HepG2 (cell line): ENCODE measurements around the gene EYA2. TPM values are rescaled to one million over a fixed set of nuclear protein-coding genes. Genes with fewer than 3 reads are reported as not detected.

Experiments used
- ATF7-NPFF ChIP-seq: sonication (generic); formaldehyde crosslinking; IDR thresholded peaks from 2 replicates; pipeline ENCODE4 v1.8.1; 2023; ENCODE audit warnings: mild to moderate bottlenecking, low read depth, missing genetic modification reagents, moderate library complexity
- DMAP1 ChIP-seq: IDR thresholded peaks from 2 replicates; pipeline ENCODE4 v1.6.1; 2016
- GPBP1L1 ChIP-seq: sonication (generic); formaldehyde crosslinking; IDR thresholded peaks from 2 replicates; pipeline ENCODE4 v1.5.0; 2020; ENCODE audit warnings: mild to moderate bottlenecking, missing genetic modification reagents
- IRF1 ChIP-seq: sonication (generic); formaldehyde crosslinking; IDR thresholded peaks from 2 replicates; pipeline ENCODE4 v1.4.0; 2020; ENCODE audit warnings: low read depth, mild to moderate bottlenecking, missing genetic modification reagents
- MEIS1 ChIP-seq: sonication (generic); formaldehyde crosslinking; IDR thresholded peaks from 2 replicates; pipeline ENCODE4 v1.9.0; 2021; ENCODE audit warnings: mild to moderate bottlenecking, missing genetic modification reagents, moderate library complexity, borderline replicate concordance
- NBN ChIP-seq: fragments of 450-650 bp; conservative IDR thresholded peaks from 2 replicates; pipeline ENCODE4 v1.6.1; 2017
- NFYC ChIP-seq: IDR thresholded peaks from 2 replicates; pipeline ENCODE4 v1.6.1; 2016; ENCODE audit warnings: missing genetic modification reagents, missing compliant biosample characterization
- NONO ChIP-seq, 2 experiments: fragments of 450-650 bp in 1 of 2; sonication (generic) in 1 of 2; formaldehyde crosslinking in 1 of 2; IDR thresholded peaks in 1 of 2; conservative IDR thresholded peaks in 1 of 2; 2 replicates each; pipeline versions ENCODE4 v1.6.1 to v1.8.0; 2017 to 2022; ENCODE audit warnings: mild to moderate bottlenecking in 1 of 2, missing genetic modification reagents in 1 of 2, moderate library complexity in 1 of 2
- PBX2 ChIP-seq: IDR thresholded peaks from 2 replicates; pipeline ENCODE4 v1.6.1; 2016; ENCODE audit warnings: control low read depth
- SALL2 ChIP-seq: sonication (generic); formaldehyde crosslinking; IDR thresholded peaks from 2 replicates; pipeline ENCODE4 v1.8.1; 2023; ENCODE audit warnings: mild to moderate bottlenecking, missing genetic modification reagents, inconsistent platforms
- SIX4 ChIP-seq: sonication (generic); formaldehyde crosslinking; IDR thresholded peaks from 2 replicates; pipeline ENCODE4 v1.4.0; 2020; ENCODE audit warnings: missing genetic modification reagents
- SNRNP70 ChIP-seq: fragments of 200-400 bp; formaldehyde crosslinking; IDR thresholded peaks from 2 replicates; pipeline ENCODE4 v1.6.1; 2017; ENCODE audit warnings: mild to moderate bottlenecking, low read depth, low read length, moderate library complexity
- TAF15 ChIP-seq: fragments of 200-400 bp; formaldehyde crosslinking; IDR thresholded peaks from one replicate; pipeline ENCODE4 v1.6.1; 2018; ENCODE audit warnings: mild to moderate bottlenecking, low read depth, low read length; ENCODE audit not compliant: poor library complexity, severe bottlenecking
- TFDP2 ChIP-seq: sonication (generic); formaldehyde crosslinking; IDR thresholded peaks from 2 replicates; pipeline ENCODE4 v1.4.0; 2020; ENCODE audit warnings: missing genetic modification reagents
- ZBTB8A ChIP-seq: sonication (generic); formaldehyde crosslinking; IDR thresholded peaks from 2 replicates; pipeline ENCODE4 v1.4.0; 2020; ENCODE audit warnings: mild to moderate bottlenecking, low read depth, missing genetic modification reagents, borderline replicate concordance
- ZFP90 ChIP-seq: sonication (generic); formaldehyde crosslinking; IDR thresholded peaks from 2 replicates; pipeline ENCODE4 v1.8.0; 2022; ENCODE audit warnings: missing genetic modification reagents, mild to moderate bottlenecking, inconsistent platforms, borderline replicate concordance
- ZNF382 ChIP-seq: sonication (generic); formaldehyde crosslinking; IDR thresholded peaks from 2 replicates; pipeline ENCODE4 v1.5.0; 2020; ENCODE audit warnings: missing genetic modification reagents, mild to moderate bottlenecking, borderline replicate concordance
- ZNF501 ChIP-seq: sonication (generic); formaldehyde crosslinking; IDR thresholded peaks from 2 replicates; pipeline ENCODE4 v1.5.1; 2020; ENCODE audit warnings: mild to moderate bottlenecking, moderate library complexity, missing genetic modification reagents
- ZNF547 ChIP-seq: sonication (generic); formaldehyde crosslinking; IDR thresholded peaks from 2 replicates; pipeline ENCODE4 v1.5.1; 2020; ENCODE audit warnings: mild to moderate bottlenecking, missing genetic modification reagents
- ZNF562 ChIP-seq: sonication (generic); formaldehyde crosslinking; IDR thresholded peaks from 2 replicates; pipeline ENCODE4 v1.8.0; 2022; ENCODE audit warnings: missing genetic modification reagents, borderline replicate concordance
- ZNF563 ChIP-seq: sonication (generic); formaldehyde crosslinking; IDR thresholded peaks from 2 replicates; pipeline ENCODE4 v1.8.0; 2022; ENCODE audit warnings: mild to moderate bottlenecking, moderate library complexity, missing genetic modification reagents
- ZNF580 ChIP-seq: IDR thresholded peaks from 2 replicates; pipeline ENCODE4 v1.6.1; 2016; ENCODE audit warnings: low read depth, borderline replicate concordance
- ZNF709 ChIP-seq: sonication (generic); formaldehyde crosslinking; IDR thresholded peaks from 2 replicates; pipeline ENCODE4 v1.5.0; 2020; ENCODE audit warnings: mild to moderate bottlenecking, missing genetic modification reagents
- ZNF816 ChIP-seq: sonication (generic); formaldehyde crosslinking; IDR thresholded peaks from 2 replicates; pipeline ENCODE4 v1.8.0; 2022; ENCODE audit warnings: missing genetic modification reagents, mild to moderate bottlenecking, borderline replicate concordance
- ZSCAN9 ChIP-seq: IDR thresholded peaks from 2 replicates; pipeline ENCODE4 v1.6.1; 2016; ENCODE audit warnings: borderline replicate concordance
- polyA plus RNA-seq, 8 experiments: library from polyadenylated mRNA; depleted of rRNA in 3 of 8; stranded (reverse) in 7 of 8; unstranded in 1 of 8; fragments of >200 nt; fragmentation: Illumina TruSeq in 4 of 8; extraction: Trizol in 4 of 8; gene quantifications; 2 replicates each; pipeline versions ENCODE4 v1.2.1 to v1.2.3, GENCODE V29; 2011 to 2016; ENCODE audit warnings: low read depth in 4 of 8, missing spikeins in 1 of 8, mixed read lengths in 1 of 8; ENCODE audit not compliant: insufficient read depth in 1 of 8
- total RNA-seq, 5 experiments: library from RNA; depleted of rRNA; stranded (reverse); fragments of >200 nt; fragmentation: Illumina TruSeq; extraction: Trizol; gene quantifications; 2 replicates each; pipeline ENCODE4 v1.2.3, GENCODE V29; 2016; ENCODE audit warnings: low read depth in 1 of 5

EYA2 gene
- total and polyA plus RNA-seq, 2 of the 13 experiments (the other 11 are each of a cell fraction or from before 2014, with no cell fraction given): not detected

GRCh38 chr20:47233333-47234188 lies 338.9 kb downstream of the EYA2 start (continued):
- TF ChIP-seq ZNF580 (CRISPR knock-in tag): peak; percentile 96; the same call in 1 of the 2 replicates
- no peak for TF ChIP-seq ZNF709
- TF ChIP-seq SIX4 (CRISPR knock-in tag): peak; percentile 79
- no peak for TF ChIP-seq ZBTB8A (CRISPR knock-in tag)
- TF ChIP-seq ZNF382 (CRISPR knock-in tag): no peak
- TF ChIP-seq ZNF501 (CRISPR knock-in tag): peak; percentile 59
- no peak for TF ChIP-seq SALL2 (CRISPR knock-in tag)
- TF ChIP-seq GPBP1L1: no peak
- TF ChIP-seq ZNF816: no peak
- peak; percentile 63 for TF ChIP-seq NFYC (CRISPR knock-in tag)
- TF ChIP-seq MEIS1: no peak; the same call in 1 of the 2 replicates
- no peak for TF ChIP-seq SNRNP70
- TF ChIP-seq ZNF547 (CRISPR knock-in tag): no peak; the same call in 1 of the 2 replicates
- TF ChIP-seq TAF15: no peak
- peak; percentile 84; the same call in 1 of the 2 replicates for TF ChIP-seq ZSCAN9
- no peak for TF ChIP-seq IRF1 (CRISPR knock-in tag)
- no peak for TF ChIP-seq ZNF562 (CRISPR knock-in tag)
- TF ChIP-seq ZNF563 (CRISPR knock-in tag): 0 out of 2 replicates have a peak, but pooled peaks have one; percentile 16
- no peak for TF ChIP-seq NONO (IDR thresholded peaks at IDR 0.05)
- peak; percentile 75 for TF ChIP-seq NONO (CRISPR knock-in tag; conservative IDR thresholded peaks at IDR 0.05)
- peak; percentile 61 for TF ChIP-seq TFDP2 (CRISPR knock-in tag)
- no peak for TF ChIP-seq ZFP90 (CRISPR knock-in tag)
- TF ChIP-seq DMAP1 (CRISPR knock-in tag): peak; percentile 80
- TF ChIP-seq ATF7-NPFF: peak; percentile 27; the same call in 1 of the 2 replicates
- TF ChIP-seq NBN: no peak
- TF ChIP-seq PBX2 (CRISPR knock-in tag): no peak
